GM12865 (cell line): ENCODE results near the gene CACNA1E.
"Not testable (repeated sequence)": the region's sequence is repeated elsewhere in the genome, so short reads cannot be mapped to it uniquely, and the experiment has no call there.

Experiments used
- DNase-seq: peaks from one replicate; pipeline ENCODE4 v3.0.0; 2010; ENCODE audit warnings: low read depth
- H3K4me3 ChIP-seq: 2 replicates; pipeline ENCODE4 v1.5.1; 2011; ENCODE audit warnings: mild to moderate bottlenecking, low read depth, low read length, control low read depth
- CTCF ChIP-seq: IDR thresholded peaks from 2 replicates; pipeline ENCODE4 v1.5.1; 2011; ENCODE audit warnings: low read length, control low read depth, low read depth, inconsistent platforms; ENCODE audit not compliant: insufficient read depth; ENCODE audit errors: missing control alignments

The CACNA1E gene

GRCh38 chr1:181812208-181812607 is 328.9 kb downstream of the CACNA1E start:
- DNase-seq, result no peak

GRCh38 chr1:181813266-181813665 is 329.9 kb downstream of the CACNA1E start:
- H3K4me3 ChIP-seq, result no peak overlapping the region

More at GRCh38 chr1:181812208-181812607, 328.9 kb downstream of the CACNA1E start:
- H3K4me3 ChIP-seq, result no peak overlapping the region
- TF ChIP-seq CTCF, result no peak

GRCh38 chr1:181816608-181817007 is 333.3 kb downstream of the CACNA1E start:
- DNase-seq, result no peak
- H3K4me3 ChIP-seq, result no peak overlapping the region
- no peak for TF ChIP-seq CTCF

More at GRCh38 chr1:181813266-181813665, 329.9 kb downstream of the CACNA1E start:
- DNase-seq, result no peak
- no peak for TF ChIP-seq CTCF

- TF ChIP-seq CTCF, result no peak
- H3K4me3 ChIP-seq, result no peak overlapping the region
- no peak for DNase-seq
Observed at GRCh38 chr1:181817091-181817490, 333.8 kb downstream of the CACNA1E start.

GRCh38 chr1:181818459-181818858 is 335.1 kb downstream of the CACNA1E start:
- DNase-seq, result no peak
- H3K4me3 ChIP-seq, result no peak overlapping the region
- TF ChIP-seq CTCF, result no peak

- DNase-seq, result no peak
- TF ChIP-seq CTCF, result no peak
- no peak overlapping the region for H3K4me3 ChIP-seq
Observed at GRCh38 chr1:181818943-181819342, 335.6 kb downstream of the CACNA1E start.

- H3K4me3 ChIP-seq, result no peak overlapping the region
- no peak for TF ChIP-seq CTCF
- no peak for DNase-seq
Observed at GRCh38 chr1:181821701-181822100, 338.4 kb downstream of the CACNA1E start.

- H3K4me3 ChIP-seq, DNase-seq: not testable (repeated sequence)
Observed at GRCh38 chr1:181832173-181832880, 349.0 kb downstream of the CACNA1E start.
